ENCODE results near the gene BCL2L12.

Gene BCL2L12

DNA sequence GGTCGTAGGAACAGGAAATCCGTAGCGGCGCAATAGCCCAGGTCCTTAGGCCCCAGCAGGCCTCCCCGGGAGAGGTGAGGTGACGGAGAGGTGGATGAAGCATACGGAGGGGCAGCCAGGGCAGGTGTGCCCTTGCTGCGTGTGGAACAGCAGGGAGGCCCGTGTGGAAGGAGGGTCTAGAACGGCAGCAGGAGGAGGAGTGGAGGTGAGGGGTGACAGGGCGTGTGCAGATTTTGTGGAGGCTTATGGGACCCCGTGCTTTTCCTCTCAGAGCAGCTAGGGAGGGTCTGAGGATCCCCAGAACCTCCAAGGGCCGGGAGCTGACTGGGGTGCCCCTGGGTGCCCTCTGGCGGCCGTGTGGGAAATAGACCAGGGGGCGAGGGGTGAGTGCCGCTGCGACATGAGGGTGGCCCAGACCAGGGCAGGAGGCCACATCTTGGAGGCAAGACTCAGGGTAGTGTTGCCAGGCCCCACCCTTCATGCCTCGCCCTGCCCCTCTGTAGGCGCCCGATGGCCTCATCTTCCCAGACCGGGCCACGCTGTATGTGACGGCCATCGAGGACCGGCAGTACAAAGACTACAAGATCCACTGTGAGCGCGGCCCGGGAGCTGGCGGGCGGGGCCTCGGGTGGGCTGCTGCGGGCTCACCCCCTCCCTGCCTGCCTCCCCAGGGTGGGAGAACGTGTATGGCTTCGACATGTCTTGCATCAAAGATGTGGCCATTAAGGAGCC is 18.7 kb downstream of the BCL2L12 start:
- DNase-seq (ENCODE audit: low read depth, low spot score), result no peak
- ChIA-PET POLR2A (no interaction called here), CTCF (interaction anchor here (0.7 to 1.2 kb wide), 4 partner anchors 7 to 114 kb away, joined by 3 to 7 read pairs (median 3); partner anchors contain the start of gene PRMT1)
- no peak overlapping the region for H3K4me3 ChIP-seq (ENCODE audit: low read depth, low read length)
- TF ChIP-seq, protein P1, sequence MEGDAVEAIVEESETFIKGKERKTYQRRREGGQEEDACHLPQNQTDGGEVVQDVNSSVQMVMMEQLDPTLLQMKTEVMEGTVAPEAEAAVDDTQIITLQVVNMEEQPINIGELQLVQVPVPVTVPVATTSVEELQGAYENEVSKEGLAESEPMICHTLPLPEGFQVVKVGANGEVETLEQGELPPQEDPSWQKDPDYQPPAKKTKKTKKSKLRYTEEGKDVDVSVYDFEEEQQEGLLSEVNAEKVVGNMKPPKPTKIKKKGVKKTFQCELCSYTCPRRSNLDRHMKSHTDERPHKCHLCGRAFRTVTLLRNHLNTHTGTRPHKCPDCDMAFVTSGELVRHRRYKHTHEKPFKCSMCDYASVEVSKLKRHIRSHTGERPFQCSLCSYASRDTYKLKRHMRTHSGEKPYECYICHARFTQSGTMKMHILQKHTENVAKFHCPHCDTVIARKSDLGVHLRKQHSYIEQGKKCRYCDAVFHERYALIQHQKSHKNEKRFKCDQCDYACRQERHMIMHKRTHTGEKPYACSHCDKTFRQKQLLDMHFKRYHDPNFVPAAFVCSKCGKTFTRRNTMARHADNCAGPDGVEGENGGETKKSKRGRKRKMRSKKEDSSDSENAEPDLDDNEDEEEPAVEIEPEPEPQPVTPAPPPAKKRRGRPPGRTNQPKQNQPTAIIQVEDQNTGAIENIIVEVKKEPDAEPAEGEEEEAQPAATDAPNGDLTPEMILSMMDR (IDR thresholded peaks at IDR 0.05; ENCODE audit: insufficient read depth, low read length, missing control alignments), result peak; percentile 56

DNA sequence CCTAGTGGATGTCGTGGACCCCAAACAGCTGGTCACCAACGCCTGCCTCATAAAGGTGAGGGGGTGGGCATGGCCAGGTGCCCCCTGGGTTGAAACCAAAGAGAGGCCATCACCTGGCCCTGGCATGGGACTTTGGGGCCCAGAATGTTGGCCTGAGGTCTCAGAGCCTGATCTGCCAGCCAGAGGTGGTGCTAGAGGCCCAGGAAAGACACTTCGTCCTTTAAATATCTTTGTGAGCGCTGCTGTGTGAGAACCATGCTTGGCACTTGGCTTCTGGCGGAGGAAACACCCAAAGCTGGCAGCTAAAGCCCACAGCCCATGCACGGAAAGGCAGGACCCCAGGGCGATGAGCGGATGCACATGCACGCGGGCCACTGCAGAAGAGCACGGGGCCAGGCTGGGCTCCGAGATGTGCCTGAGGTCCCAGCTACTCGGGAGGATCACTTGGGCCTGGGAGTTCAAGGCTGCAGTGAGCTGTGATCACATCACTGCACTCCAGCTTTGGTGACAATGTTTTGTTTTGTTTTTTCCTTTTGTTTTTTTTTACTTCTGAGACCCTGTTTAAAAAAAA is 19.3 kb downstream of the BCL2L12 start:
- DNase-seq (ENCODE audit: low read depth, low spot score), result no peak
- TF ChIP-seq, protein P1 (IDR thresholded peaks at IDR 0.05; ENCODE audit: insufficient read depth, low read length, missing control alignments), result no peak
- ChIA-PET POLR2A (no interaction called here), CTCF (interaction anchor here (0.7 to 0.8 kb wide), 3 partner anchors 8 to 45 kb away, joined by 3 read pairs; partner anchors contain the start of gene PRMT1)
- H3K4me3 ChIP-seq (ENCODE audit: low read depth, low read length), result no peak overlapping the region

DNA sequence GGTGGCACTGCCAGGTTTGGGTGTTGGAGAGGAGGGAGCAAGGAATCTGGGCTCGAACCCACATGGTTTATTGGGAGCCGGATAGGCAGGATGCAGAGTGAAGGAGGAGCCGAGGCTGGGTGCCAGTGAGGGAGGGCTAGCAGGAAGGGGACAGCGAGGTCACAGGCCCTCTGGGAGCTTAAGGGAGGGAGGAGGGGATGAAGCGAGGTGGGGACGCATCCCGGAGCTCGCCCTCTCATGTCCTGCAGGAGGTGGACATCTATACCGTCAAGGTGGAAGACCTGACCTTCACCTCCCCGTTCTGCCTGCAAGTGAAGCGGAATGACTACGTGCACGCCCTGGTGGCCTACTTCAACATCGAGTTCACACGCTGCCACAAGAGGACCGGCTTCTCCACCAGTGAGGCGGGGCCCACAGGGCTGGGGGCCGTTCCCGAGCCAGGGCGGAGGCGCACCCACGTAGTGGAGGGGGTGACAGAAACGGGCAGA is 20.2 kb downstream of the BCL2L12 start:
- ChIA-PET POLR2A (interaction anchor here (0.6 kb wide), 1 partner anchor 9 kb away, joined by 3 read pairs; no protein-coding TSS in a partner anchor), CTCF (interaction anchor here (0.7 to 5.5 kb wide), 3 partner anchors 8 to 44 kb away, joined by 3 to 39 read pairs (median 4); partner anchors contain the start of gene PRMT1)
- DNase-seq (ENCODE audit: low read depth, low spot score), result no peak
- TF ChIP-seq, protein P1 (IDR thresholded peaks at IDR 0.05; ENCODE audit: insufficient read depth, low read length, missing control alignments), result no peak
- no peak overlapping the region for H3K4me3 ChIP-seq (ENCODE audit: low read depth, low read length)

DNA sequence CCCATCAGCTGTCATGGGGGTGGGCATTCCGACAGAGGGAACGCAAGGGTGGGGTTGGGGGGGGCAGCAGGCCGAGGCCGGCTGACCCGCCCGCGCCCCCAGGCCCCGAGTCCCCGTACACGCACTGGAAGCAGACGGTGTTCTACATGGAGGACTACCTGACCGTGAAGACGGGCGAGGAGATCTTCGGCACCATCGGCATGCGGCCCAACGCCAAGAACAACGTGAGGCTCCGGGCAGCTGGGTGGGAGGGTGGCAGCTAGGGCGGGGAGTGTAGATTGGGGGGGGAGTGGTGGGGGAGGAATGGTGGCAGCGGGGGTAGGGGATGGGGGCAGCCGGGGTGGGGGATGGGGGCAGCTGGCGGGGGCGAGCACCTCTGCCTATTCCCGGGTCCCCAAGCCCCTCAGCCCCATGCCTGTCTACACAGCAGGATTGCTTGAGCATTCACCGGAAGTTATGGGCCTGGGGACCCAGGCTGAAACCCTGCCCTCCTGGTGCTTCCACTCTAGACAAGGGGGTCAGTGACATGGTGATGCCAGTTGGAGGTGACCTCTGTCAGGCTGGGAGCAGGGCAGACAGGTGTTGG is 20.9 kb downstream of the BCL2L12 start:
- H3K4me3 ChIP-seq (ENCODE audit: low read depth, low read length), result no peak overlapping the region
- POLR2A ChIA-PET, result no interaction called here
- DNase-seq (ENCODE audit: low read depth, low spot score), result no peak
- CTCF ChIA-PET, result interaction anchor here (1.4 to 5.5 kb wide), 2 partner anchors 9 to 16 kb away, joined by 4 to 39 read pairs; partner anchors contain the start of gene PRMT1
- TF ChIP-seq, protein P1 (IDR thresholded peaks at IDR 0.05; ENCODE audit: insufficient read depth, low read length, missing control alignments), result no peak

DNA sequence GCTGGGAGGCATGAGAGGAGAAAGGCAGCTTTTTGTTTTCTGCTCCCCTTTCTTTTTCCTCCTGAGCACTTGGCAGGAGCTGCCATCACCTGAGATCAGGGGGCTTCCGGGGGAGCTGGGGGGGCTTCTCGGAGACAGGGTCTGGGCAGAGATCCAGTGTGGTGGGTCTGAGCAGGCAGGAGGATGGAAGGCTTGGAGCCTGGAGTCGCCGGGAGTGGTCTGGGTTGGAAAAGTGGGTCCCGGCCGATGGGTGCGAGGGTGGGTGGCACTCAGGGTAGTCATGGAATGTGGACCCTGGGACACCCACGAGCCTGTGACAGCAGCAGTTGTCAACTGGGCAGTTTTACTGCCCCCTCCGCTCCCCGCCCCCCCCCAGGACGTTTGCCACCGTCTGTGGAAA is 21.4 kb downstream of the BCL2L12 start:
- ChIA-PET CTCF (interaction anchor here (5.5 kb wide), 1 partner anchor 9 kb away, joined by 39 read pairs; the partner anchor contains the start of gene PRMT1), POLR2A (no interaction called here)
- TF ChIP-seq, protein P1 (IDR thresholded peaks at IDR 0.05; ENCODE audit: insufficient read depth, low read length, missing control alignments), result no peak
- H3K4me3 ChIP-seq (ENCODE audit: low read depth, low read length), result no peak overlapping the region
- DNase-seq (ENCODE audit: low read depth, low spot score), result no peak
